Measurements from ENCODE around the gene DCP1B.
"Not testable (repeated sequence)": the region's sequence is repeated elsewhere in the genome, so short reads cannot be mapped to it uniquely, and the experiment has no call there.

The DCP1B gene

DNA sequence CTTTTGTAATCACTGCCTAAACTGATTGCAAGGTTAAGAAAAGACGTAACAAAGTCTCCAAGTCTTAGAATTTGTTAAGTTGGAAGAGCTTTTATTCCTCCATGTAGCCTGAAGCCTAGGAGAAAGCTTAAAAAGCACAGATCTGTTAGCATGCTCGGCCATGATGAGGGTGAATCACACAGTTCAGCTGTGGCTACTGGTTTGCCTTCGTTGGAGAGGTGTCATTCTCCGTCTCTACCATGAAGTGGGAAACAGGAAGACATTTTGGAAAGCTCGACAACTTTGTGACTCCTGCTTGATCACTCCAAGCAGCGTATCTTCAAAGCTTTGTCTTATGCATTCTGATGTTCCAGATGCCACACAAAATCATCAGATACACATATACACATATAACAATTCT is 27.1 kb downstream of the DCP1B start:
- no peak for DNase-seq (ENCODE audit: low read depth in 1 of 2, low spot score in 1 of 2)

DNA sequence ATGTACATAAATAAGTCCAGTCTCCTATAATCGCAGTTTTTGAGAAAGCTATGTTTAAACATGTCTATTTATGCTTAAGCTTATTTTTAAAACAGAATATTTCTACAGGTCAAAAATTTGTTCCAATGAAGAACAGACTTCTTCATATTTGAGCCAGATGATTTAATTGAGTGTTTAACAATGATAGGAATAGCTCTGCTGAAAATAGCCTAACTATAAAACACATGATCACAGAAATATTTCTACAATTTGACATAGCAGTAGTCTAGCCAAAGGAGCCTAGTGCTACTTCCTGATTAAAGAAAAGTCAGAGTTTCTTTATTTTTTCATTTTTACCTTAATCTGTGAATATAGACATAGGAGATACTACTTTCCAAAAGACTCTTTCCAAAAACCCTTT is 29.4 kb downstream of the DCP1B start:
- no peak for DNase-seq (ENCODE audit: low read depth in 1 of 2, low spot score in 1 of 2)

DNA sequence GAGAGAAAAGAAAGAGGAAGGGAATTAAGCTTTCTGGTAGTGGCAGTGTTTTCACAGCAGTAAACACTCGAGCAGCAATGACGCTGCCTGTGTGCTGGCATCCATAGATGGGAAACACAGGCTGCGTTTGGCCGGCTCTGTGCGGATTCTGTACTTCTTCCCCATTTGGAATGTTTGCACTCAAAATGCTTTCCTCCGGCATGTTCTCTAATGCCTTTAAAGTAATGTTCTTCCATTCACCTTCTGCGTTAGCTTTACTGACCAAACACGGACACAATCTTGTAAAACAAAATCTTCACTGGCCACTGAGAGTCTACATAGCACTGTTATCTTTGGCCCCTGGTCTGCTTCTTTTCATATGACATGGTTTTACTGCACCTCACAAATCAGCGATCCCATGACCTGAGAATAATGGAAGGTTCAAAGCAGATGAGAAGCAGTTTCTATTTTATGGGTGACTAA is 31.4 kb downstream of the DCP1B start:
- no peak for DNase-seq (ENCODE audit: low read depth in 1 of 2, low spot score in 1 of 2)

DNA sequence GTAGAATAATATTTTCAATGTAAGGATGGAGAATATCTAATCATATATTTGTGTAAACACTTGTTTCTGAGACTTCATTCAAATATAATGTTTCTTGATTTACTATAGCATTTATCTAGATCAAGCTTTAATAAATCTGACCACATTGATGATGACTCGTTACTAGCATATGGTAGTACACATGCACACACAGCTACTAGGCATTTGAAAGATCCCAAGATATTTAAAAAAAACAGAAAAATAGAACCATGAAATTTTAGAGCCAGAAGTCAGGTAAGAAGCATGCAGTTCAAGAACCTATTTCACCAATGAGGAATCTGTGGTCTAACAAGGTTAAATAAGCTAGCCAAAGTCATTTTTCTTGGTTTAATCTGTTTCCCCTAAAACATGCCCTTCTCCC is 32.0 kb downstream of the DCP1B start:
- DNase-seq (ENCODE audit: low read depth in 1 of 2, low spot score in 1 of 2): no peak

DNA sequence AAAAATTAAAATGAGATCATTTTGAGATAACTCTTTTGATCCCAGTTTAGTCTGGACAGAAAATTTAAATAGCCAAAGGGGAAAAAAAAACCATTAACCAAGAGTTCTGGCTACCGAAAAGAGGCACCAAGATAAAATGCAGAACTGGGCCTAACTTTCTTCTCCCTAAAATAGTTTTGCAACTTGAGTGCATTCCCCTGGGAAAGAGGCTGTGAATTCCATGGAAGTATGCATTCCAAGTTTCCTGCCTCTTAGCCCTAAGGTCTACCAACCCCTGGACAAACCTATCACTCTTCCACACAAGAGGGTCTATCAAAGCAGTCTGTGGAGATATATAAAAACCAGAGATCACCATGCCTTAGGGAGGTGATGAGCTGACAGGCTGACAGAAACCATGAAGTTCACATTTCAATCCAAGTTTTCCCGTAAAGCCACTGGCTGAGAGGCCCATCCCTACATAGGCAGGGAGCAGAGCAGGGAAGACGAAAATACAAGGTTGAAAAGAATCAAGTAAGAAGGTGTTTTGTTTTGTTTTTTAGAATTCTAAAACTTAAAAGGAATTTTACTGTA is 33.8 kb downstream of the DCP1B start:
- DNase-seq (ENCODE audit: low read depth in 1 of 2, low spot score in 1 of 2): no peak

DNA sequence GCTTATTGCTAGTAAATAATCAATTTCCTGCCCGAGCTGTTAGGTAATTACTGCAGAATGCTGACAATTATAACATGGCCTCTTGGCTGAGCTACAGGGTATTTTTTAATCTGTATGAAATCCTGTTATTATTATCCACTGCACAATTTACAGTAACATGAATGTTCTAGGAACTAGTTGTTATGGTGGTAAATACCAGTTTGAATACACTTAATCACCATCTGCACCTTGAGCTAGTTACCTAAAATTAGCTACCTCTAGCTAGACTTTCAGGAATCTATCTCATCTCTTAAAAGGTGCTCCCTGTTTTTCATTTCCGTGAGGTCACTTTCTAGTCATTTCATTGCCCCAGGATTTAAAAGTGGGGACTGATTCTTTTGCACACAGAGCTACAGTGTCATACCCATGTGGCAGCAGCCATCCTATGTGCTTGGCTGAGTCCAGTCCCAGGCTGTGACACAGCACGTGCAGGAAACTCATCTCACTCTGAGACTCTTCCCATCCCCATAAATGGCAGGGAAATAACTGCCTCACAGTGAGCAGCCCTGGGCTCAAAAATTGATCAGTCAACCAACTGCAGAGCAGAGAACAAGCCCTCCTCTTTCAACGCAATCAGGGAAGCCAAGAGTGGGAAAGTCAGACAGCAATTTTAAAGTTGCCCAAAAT is 37.6 kb downstream of the DCP1B start:
- no peak for DNase-seq (ENCODE audit: low read depth in 1 of 2, low spot score in 1 of 2)

DNA sequence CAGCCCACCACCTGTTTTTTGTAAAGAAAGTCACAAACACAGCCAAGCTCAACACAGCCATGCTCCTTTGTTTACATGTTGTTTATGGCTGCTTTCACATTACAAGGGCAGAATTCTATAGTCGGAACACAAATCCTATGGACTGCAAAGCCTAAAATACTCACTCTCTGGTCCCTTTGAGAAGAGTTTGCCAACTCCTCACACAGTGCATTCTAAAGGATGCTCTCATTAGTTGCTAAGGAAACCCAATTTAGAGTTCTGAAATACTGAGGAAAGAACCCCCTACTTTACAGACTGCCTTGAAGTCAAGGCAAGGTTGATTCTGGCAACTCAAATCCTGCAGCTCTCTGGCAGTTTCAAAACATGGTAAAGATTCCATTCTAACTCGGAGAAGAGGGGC is 38.3 kb downstream of the DCP1B start:
- DNase-seq (ENCODE audit: low read depth in 1 of 2, low spot score in 1 of 2): no peak

DNA sequence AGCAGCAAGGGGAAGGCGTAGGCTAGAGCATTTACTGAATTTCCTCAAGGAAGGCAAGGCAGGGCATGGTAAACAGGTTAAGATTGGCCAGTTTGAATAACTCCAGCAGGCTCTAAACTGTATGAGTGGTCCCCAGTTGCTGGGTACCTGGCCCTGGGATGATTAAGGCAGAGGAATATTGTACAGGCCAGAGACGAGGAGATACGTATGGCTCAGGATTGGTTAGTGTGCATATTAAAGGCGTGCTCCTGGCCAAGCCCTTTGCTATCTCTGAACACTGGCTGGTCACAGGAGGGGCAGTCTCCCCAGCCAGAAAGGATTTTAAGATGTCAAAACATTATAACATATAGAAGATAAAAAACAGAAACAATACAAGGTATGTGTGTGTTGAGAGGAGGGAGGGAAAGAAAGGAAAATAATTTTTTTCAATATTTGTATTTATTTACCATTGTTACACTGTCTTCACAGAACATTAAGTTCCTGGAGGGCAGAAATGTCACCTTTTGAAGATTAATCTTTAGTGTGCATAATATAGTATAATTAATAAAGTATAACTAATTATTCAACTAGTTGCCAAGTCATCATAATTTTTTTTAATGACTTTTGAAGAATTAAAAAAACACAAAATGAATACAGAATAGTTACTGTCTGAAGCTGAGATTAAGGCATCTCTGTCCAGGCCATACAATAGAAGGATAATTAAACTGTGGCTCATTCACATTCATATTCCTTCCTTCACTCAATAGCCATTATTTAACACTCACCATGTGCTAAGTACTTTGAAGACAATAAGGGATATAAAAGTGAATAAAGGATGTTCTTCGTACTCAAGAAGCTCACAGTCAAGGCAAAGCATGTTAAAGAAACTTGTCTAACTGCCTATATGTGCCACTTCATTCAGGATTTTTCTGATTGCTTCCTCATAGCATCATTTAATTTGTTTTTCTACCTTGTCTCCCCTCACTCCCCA is 41.9 kb downstream of the DCP1B start:
- DNase-seq (ENCODE audit: low read depth in 1 of 2, low spot score in 1 of 2): no peak

DNA sequence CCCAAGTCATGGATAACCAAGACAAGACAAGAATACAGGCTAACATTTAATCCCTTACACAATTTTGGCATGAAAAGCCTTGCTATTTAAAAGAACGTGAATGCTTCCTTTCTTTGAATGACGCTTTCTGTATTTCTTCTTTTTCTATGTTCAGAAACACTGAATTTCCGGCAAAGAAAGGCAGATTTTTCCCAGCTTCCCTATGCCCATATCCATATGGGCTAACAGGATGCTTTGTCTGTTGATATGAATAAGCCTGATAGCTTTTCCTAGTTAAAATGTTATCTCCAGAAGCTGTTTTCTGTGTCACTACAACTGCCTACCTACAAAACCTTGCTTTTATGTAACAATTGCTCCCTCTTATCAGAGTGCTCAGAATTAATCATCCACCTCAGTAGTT is 47.5 kb downstream of the DCP1B start:
- no peak for DNase-seq (ENCODE audit: low read depth in 1 of 2, low spot score in 1 of 2)

DNA sequence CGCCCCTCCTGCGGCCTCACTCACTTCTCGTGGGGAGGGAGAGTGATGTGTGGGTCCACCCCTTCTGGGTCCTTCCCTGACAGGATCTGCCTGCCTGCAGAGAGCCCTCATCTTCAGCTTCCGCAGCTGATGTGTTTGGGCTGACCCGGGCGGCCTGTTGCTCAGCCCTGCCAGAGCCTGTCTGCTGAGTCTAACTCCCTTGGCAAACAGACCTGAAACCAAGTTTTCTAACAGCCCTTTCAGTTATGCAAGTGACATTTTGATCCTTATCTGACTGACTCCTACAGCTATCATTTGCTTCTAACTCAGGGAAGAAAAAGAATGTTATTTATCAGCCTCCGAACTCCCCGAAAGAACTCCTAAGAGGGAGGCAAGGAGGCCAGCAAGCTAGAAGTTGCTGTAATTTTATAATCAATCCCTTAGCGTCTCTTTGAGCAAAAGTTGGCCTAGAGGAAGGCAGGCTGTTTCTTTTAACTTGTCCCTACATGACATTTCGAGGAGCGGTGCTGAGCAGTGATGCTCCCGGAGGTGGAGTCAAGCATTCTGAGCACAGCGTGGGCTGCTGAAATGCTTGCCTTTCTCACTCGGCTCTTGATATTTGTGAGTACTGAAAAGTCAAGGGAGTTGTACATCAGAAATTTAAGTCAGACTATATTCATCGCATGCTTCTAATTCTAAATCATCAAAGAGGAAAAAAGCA is 54.3 kb downstream of the DCP1B start:
- no peak for DNase-seq (ENCODE audit: low read depth in 1 of 2, low spot score in 1 of 2)

DNA sequence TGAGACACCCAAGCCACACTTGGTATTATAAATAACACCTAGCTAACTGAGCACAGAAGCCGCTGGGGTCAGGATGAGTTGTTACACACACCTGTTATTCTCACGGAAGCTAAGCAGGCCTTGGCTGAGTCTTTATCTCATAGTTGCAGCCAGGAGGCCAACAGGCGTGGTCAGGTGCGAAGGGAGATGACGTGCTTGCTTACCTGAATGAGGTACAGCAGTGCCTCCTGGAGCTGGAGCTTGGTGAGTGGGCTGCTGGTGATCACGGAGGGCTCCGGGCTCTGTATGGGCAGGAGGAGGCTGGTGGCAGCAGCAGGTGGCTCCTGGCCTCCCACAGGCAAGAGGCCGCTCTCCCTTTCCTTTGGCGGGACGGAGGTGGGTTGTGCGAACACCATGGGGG is 55.4 kb downstream of the DCP1B start:
- DNase-seq (ENCODE audit: low read depth in 1 of 2, low spot score in 1 of 2): no peak

DNA sequence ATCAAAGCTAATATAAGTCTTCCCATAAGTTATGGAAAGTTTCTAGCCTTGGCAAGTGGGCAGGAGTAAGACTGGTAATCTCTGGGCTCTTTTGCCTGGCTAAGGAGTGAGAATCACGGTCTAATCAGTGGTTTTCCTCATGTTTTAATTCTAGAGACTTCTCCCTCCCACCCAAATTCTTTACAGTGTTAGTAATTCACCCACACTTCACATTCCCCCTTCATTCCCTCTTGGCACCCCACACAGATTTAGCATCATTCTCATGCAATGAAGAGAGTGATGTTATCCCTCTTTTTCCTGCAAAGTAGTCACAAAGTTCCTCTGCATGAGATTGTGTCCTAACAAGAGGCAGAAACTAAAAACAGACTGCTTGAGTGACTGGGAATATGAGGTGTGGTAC is 57.2 kb downstream of the DCP1B start:
- no peak for DNase-seq (ENCODE audit: low read depth in 1 of 2, low spot score in 1 of 2)

DNA sequence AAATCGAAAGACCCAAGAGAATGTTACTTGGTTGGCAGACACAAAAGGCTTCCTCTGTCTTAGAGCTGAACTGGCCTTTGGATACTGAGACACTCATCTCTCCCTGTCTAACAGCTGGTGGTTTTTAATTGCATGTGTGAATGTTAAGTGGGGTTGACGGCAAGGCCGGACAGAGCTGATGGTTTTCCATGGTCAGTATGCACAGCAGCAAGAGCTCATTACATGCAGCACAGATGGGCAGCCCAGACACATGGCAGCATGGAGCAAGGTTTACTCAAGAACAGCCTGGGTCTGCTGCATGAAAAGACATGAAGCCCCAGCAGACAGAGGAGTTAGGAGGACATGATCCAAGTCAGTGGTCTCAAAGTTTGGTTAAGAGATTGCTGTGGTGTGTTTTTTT is 58.0 kb downstream of the DCP1B start:
- DNase-seq (ENCODE audit: low read depth in 1 of 2, low spot score in 1 of 2): no peak

DNA sequence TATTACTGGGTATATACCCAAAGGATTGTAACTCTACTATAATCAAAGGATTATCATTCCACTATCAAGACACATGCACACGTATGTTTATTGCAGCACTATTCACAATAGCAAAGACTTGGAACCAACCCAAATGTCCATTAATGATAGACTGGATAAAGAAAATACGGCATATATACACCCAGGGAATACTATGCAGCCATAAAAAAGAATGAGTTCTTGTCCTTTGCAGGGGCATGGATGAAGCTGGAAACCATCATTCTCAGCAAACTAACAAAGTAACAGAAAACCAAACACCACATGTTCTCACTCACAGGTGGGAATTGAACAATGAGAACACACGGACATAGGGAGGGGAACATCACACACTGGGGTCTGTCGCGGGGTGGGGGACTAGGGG is 58.8 kb downstream of the DCP1B start:
- not testable (repeated sequence) for DNase-seq (ENCODE audit: low read depth in 1 of 2, low spot score in 1 of 2)

DNA sequence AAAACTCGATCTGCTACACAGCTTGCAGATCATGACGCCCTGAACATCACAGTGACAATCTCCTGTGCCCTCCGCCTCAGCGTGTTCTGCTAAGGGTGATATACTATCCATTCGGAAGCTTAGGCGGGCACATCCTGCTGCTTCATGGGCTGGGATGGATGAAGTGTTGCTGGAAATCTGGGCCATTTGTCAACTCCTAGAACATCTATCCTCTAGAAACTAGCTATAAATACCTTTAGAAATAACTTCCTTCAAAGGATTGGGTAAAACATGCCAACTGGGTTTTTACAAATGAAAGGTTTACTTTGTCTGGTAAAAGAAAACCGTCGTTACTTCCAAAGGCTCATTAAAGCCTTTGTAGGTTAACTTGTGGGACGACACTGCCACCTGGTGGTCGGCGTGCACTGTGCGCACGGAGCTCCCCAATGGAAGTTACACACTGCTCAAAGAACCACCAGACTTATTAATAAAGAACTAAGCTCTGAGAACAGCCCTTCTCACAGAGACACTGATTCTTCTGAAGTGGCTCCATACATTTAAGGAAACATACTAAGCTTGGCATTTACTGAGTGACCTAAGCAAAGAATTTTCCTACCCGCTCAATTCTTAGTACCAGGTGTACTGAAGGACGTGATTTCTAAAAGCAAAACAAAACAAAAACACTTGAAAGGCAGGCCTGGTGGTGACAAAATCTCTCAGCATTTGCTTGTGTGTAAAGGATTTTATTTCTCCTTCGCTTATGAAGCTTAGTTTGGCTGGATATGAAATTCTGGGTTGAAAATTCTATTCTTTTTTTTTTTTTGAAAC is 64.3 kb downstream of the DCP1B start:
- peak; percentile 73 to 91 for DNase-seq (ENCODE audit: low read depth in 1 of 2, low spot score in 1 of 2)

DNA sequence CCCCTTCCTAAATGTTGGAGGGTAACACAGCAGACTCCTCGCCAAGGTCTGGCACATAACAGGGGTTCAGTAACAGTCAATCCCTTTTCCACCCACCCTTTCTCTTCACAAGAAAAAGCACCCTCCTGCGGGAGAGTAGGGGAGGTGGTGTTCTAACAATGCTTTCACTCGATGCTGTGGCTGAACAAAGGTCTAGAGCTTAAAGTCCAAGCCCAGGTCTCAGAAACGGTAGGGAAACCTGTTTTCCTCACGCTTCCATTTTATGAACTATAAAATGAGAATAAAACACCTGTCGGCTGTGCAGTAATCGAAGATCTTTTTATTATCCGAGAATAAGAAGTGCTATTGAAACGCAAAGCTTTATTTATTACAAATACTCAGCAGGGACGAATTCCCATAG is 64.9 kb downstream of the DCP1B start:
- no peak for DNase-seq (ENCODE audit: low read depth in 1 of 2, low spot score in 1 of 2)

DNA sequence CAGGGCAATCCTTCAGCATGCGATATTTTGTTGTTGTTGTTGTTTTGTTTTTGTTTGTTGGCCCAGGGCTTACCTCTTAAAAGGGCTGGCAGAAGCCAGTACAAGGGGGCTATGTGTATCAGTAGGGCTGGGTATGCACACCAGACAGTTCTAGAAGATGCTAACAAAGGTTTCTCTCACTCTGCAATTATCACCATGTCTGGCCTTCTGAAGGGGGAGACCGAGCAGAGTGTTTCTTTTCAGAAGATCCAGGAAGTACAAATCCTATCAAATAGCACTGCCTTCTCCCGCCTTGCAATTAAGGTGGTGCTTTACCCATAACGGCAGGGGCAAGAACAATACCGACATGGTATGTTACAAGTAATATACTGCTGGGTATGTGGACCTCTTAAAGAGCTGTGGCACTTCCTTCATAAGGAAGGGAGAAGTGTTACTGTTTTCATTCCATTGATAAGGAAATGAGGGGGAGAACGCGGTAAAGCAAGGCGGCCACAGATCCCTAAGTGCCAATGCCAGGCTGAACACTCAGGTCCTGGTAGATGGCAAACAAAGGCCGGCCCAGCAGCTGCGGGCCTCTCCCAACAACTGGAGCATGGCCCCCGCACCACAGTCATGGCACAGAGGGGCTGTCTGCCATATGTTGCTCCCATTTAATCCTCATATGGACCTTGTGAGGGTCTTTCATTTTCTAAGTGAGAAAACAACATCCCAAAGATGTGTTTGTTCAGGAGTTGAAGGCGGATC is 66.6 kb downstream of the DCP1B start:
- DNase-seq (ENCODE audit: low read depth in 1 of 2, low spot score in 1 of 2): no peak

DNA sequence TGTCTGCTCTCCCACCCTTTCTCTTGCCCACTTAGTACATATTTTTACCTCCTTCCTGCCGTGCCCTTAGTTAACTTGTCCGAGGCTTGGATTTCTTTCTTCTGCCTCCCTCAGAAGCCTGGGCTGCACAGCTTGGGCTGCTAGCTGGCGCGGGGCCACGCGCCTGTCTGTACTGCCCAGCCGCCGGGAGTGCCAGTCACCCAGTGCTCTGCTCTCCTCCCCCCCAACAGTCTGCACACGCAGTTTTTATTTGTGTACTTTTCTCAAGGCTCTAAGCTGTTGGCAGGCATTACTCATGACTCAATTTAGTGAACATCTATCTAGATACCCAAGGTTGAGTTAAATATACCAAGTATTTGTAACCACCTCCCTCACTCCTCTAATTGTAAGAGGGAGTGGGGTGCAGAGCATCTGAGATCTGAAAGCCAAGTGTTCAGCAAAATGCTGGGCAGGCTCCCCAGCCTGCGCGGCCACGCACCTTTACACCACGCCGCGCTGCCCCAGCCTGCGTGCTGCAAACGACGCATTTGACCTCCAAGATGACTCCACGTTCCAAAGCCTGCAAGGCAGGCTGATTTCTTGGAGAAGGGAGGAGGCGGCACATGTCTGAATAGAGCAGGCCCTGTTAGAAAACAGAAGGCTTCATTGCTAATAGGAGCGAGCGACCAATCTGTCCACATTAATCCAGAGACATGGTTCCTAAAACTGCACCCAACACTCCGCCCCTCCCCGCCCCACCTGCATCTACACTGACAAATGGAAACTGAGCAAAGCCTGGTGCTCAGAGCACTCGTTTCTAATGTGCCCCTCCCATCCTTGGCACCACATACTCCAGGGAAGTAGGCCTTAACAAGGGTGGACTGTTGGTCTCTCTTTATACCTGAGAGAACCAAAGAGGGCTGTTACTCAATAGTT is 67.6 kb downstream of the DCP1B start:
- no peak for DNase-seq (ENCODE audit: low read depth in 1 of 2, low spot score in 1 of 2)
